Esophagus muscularis mucosa (tissue), 4 donors: ENCODE data around the gene B4GALT4. TPM values are rescaled to one million over a fixed set of nuclear protein-coding genes. Genes with fewer than 3 reads are reported as not detected.

Experiments
- DNase-seq: peaks from one replicate; pipeline ENCODE4 v3.0.0-alpha.2; 2017; ENCODE audit errors: extremely low spot score
- H3K27ac ChIP-seq, 4 donors: fragments of 200-600 bp; sonication (generic); replicated peaks in 1 of 4; 1 replicate in 3 of 4; 2 replicates in 1 of 4; pipeline ENCODE4 v1.5.1; 2016 to 2019; ENCODE audit warnings: mild to moderate bottlenecking in 1 of 4
- H3K27me3 ChIP-seq, 4 donors: fragments of 200-600 bp; sonication (generic); one replicate each; pipeline versions ENCODE4 v1.5.1 to v1.6.0; 2016 to 2019
- H3K36me3 ChIP-seq, 4 donors: fragments of 200-600 bp; sonication (generic); one replicate each; pipeline ENCODE4 v1.5.1; 2016 to 2019
- H3K4me1 ChIP-seq, 4 donors: fragments of 200-600 bp; sonication (generic); one replicate each; pipeline ENCODE4 v1.5.1; 2016 to 2019
- H3K4me3 ChIP-seq, 4 donors: fragments of 200-600 bp; sonication (generic); 1 replicate in 2 of 4; 2 replicates in 2 of 4; pipeline ENCODE4 v1.5.1; 2016 to 2019; ENCODE audit warnings: mild to moderate bottlenecking in 4 of 4, moderate library complexity in 1 of 4
- H3K9me3 ChIP-seq, 4 donors: fragments of 200-600 bp; sonication (generic); 1 replicate in 3 of 4; 2 replicates in 1 of 4; pipeline ENCODE4 v1.5.1; 2016 to 2019
- EP300 ChIP-seq: sonication (generic); formaldehyde crosslinking; IDR thresholded peaks from one replicate; pipeline ENCODE4 v1.6.1; 2017; ENCODE audit warnings: antibody characterized with exemption
- POLR2A ChIP-seq: fragments of 450-650 bp; IDR thresholded peaks from one replicate; pipeline ENCODE4 v1.6.1; 2017; ENCODE audit warnings: antibody characterized with exemption, moderate library complexity, mild to moderate bottlenecking, low read depth
- POLR2AphosphoS5 ChIP-seq, 2 donors: sonication (generic); formaldehyde crosslinking; IDR thresholded peaks; one replicate each; pipeline ENCODE4 v1.6.1; 2017; ENCODE audit warnings: antibody characterized with exemption in 2 of 2
- WGBS: methylation state at CpG from one replicate; pipeline ENCODE4 v1.1.5; 2018; 5-methylcytosine and 5-hydroxymethylcytosine counted together
- intact Hi-C: fragments of 100-400 bp; cut with DNase I; formaldehyde crosslinking; loops from one replicate; pipeline ENCODE4 v1.15.1; 2023
- total RNA-seq, 4 donors: library from RNA; depleted of rRNA; stranded (reverse); fragments of >200 nt; gene quantifications; one replicate each; pipeline versions ENCODE4 v1.1.0 to v1.2.1, GENCODE V29; 2016
- TF ChIP-seq, protein P1 (sequence below), 3 experiments: fragments of 200-600 bp in 2 of 3; fragments of 450-650 bp in 1 of 3; sonication (generic) in 2 of 3; IDR thresholded peaks; one replicate each; pipeline ENCODE4 v1.5.1; 2017 to 2019; ENCODE audit warnings: antibody characterized with exemption in 3 of 3, mild to moderate bottlenecking in 2 of 3, moderate library complexity in 1 of 3

B4GALT4 gene
- total RNA-seq, 4 donors from 2014 or later: 13.3 to 15.4 (median 14.0) TPM

DNA sequence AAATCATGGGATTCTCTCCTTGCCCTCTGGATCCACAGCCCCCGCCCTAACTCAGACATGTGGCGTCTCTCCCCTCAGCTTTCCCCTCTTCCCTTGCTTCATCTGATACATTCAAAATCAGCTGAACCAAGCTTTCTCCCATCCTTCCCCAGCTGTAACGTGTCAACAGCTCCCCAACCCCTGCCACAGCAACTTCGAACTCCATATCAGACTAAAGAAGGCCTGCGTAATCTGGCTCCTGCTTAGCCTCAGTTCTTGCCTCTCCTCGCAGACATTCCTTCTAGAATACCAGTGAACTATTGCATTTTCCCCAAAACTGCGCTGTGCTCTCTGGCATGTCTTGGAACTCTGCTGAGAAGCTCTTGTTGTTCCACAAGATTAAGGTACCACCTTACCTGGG is 18.3 kb downstream of the B4GALT4 start:
- Histone ChIP-seq H3K36me3 (peaks cover 46 to 94% (median 79%) of the 10 kb centered on the region in 4 donors), H3K27me3 (no peaks in the 10 kb centered on the region), H3K9me3 (no peaks in the 10 kb centered on the region), H3K27ac (no peak overlapping the region), H3K4me1 (no peaks in the 10 kb centered on the region), H3K4me3 (no peak overlapping the region)
- whole genome bisulfite sequencing: 83% methylated on average over 7 of the region's 7 CpGs
- no peak for DNase-seq
- intact Hi-C loops: no loop called here
- TF ChIP-seq POLR2AphosphoS5 (IDR thresholded peaks at IDR 0.05) (no peak), POLR2A (no peak), EP300 (no peak)
- TF ChIP-seq, protein P1, sequence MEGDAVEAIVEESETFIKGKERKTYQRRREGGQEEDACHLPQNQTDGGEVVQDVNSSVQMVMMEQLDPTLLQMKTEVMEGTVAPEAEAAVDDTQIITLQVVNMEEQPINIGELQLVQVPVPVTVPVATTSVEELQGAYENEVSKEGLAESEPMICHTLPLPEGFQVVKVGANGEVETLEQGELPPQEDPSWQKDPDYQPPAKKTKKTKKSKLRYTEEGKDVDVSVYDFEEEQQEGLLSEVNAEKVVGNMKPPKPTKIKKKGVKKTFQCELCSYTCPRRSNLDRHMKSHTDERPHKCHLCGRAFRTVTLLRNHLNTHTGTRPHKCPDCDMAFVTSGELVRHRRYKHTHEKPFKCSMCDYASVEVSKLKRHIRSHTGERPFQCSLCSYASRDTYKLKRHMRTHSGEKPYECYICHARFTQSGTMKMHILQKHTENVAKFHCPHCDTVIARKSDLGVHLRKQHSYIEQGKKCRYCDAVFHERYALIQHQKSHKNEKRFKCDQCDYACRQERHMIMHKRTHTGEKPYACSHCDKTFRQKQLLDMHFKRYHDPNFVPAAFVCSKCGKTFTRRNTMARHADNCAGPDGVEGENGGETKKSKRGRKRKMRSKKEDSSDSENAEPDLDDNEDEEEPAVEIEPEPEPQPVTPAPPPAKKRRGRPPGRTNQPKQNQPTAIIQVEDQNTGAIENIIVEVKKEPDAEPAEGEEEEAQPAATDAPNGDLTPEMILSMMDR (IDR thresholded peaks at IDR 0.05): no peak

DNA sequence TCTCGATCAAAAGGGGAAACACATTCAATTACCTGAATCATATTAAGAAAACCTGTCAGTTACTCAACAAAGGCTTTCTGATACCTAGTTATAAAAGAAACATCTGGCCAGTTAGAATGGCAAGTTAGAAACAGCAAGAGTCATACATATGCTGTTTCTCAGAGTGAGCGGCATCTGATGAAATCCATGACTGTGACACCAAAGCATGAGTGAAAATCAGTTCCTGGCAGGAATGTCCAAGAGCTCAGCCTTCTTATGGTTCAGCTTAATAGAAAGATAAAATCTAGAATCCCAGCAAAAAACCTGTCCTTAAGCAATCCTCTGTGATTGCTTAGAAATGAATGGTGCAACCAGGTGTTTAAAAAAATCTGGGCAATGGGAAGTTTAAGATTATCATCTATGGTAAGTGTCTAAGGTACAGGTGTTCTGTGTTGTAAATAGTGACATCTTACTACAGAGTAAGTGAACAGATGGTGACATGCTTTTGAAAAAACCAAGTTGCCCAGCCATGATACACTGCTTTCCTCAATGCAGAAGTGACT is 18.8 kb downstream of the B4GALT4 start:
- Histone ChIP-seq H3K4me3 (no peak overlapping the region), H3K4me1 (no peaks in the 10 kb centered on the region), H3K27me3 (no peaks in the 10 kb centered on the region), H3K9me3 (no peaks in the 10 kb centered on the region), H3K36me3 (peaks cover 46 to 96% (median 80%) of the 10 kb centered on the region in 4 donors), H3K27ac (no peak overlapping the region)
- intact Hi-C loops: no loop called here
- TF ChIP-seq EP300 (no peak), POLR2AphosphoS5 (IDR thresholded peaks at IDR 0.05) (no peak), POLR2A (no peak)
- TF ChIP-seq, protein P1 (IDR thresholded peaks at IDR 0.05): no peak
- WGBS: 97% methylated on average over 2 of the region's 2 CpGs
- no peak for DNase-seq

DNA sequence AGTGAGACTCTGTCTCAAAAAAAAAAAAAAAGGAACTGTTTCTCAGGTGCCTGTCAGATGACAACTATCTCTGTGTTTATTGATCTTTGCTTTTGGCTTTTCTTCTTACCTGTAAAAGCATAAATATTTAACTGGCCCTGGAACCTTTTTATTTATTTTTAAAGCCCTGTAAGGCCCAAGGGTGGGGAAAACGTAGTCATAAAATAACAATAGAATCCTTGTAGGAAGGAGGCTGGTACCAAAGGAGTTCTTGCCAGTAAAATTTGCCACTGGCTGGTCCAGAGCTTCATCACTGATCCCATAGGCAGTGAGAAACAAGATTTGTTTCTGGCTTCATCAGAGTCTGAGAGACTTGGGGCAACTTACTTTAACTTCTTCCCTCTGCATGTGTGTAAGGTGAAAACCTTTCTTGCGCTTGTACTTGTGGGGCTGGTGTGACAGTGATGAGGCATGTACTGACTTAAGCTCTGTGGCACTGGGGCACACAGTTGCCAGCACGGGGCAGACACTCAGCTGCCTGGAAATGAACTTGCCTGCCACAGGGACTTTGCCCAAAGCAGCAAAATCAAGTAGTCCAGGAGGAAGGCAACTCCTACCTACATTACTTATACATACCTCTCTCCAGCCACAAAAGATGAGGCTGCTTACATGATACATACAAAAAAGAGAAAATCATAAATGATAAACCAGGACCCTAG is 19.6 kb downstream of the B4GALT4 start:
- Histone ChIP-seq H3K27me3 (no peaks in the 10 kb centered on the region), H3K9me3 (no peaks in the 10 kb centered on the region), H3K4me3 (no peak overlapping the region), H3K36me3 (peaks cover 45 to 96% (median 79%) of the 10 kb centered on the region in 4 donors), H3K27ac (no peak overlapping the region), H3K4me1 (no peaks in the 10 kb centered on the region)
- intact Hi-C loops: no loop called here
- WGBS: 80% methylated on average over 3 of the region's 3 CpGs
- no peak for TF ChIP-seq EP300
- no peak for DNase-seq

DNA sequence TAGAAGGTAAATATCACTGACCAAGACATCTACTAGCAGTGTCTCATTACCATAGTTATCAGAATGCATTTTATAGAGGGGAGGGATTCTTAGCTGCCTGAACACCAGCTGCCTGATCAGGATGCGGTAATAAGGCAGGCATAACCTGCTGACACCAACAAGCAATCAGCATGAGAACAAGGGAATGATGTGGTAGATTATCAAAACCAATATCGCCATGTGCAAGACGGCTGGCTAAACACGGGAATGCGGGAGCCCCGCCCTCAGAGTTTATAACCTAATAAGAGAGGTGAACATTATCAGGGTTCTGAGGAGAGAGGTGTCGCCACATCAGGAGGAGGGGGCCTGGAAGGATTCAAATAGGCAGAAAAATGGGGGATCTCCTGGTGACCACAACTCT is 20.5 kb downstream of the B4GALT4 start:
- Histone ChIP-seq H3K4me1 (no peaks in the 10 kb centered on the region), H3K27me3 (no peaks in the 10 kb centered on the region), H3K36me3 (peaks cover 45 to 96% (median 79%) of the 10 kb centered on the region in 4 donors), H3K27ac (no peak overlapping the region), H3K9me3 (no peaks in the 10 kb centered on the region), H3K4me3 (no peak overlapping the region)
- TF ChIP-seq EP300: no peak
- no peak for TF ChIP-seq POLR2A
- TF ChIP-seq, protein P1 (IDR thresholded peaks at IDR 0.05): no peak
- no peak for TF ChIP-seq POLR2AphosphoS5 (IDR thresholded peaks at IDR 0.05)
- DNase-seq: no peak
- intact Hi-C loops: no loop called here
- WGBS: 96% methylated on average over 7 of the region's 7 CpGs

DNA sequence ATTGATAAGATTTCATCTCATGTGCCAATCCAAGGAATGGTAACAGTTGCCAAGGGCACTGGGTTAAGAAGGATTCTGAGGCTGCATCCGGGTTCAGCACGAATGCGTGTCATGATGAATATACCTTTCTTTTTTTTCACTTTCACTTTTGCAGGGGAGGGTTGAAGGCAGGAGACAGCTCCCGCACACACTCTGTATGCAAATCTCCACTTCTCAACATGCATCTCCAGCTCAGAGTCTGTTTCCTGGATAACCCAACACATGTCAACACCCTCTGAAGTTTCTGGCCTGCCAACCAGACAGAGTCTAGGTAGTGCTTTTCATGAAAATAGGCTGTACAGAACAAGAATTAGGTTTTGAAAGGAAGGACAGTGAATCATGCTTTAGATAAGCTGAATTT is 21.6 kb downstream of the B4GALT4 start:
- no peak overlapping the region for H3K4me3 ChIP-seq
- no peak overlapping the region for H3K27ac ChIP-seq
- no peak for TF ChIP-seq POLR2AphosphoS5 (IDR thresholded peaks at IDR 0.05)
- TF ChIP-seq, protein P1 (IDR thresholded peaks at IDR 0.05): no peak
- no peak for TF ChIP-seq EP300
- DNase-seq: no peak
- H3K9me3 ChIP-seq: no peaks in the 10 kb centered on the region
- H3K27me3 ChIP-seq: no peaks in the 10 kb centered on the region
- peaks cover 52 to 100% (median 86%) of the 10 kb centered on the region in 4 donors for H3K36me3 ChIP-seq
- H3K4me1 ChIP-seq: no peaks in the 10 kb centered on the region
- WGBS: 94% methylated on average over 4 of the region's 4 CpGs
- intact Hi-C loops: no loop called here
